A673 (cell line): Measurements from ENCODE around the gene LAMTOR4. TPM values are rescaled to one million over a fixed set of nuclear protein-coding genes. Genes with fewer than 3 reads are reported as not detected.
A peak's percentile ranks its signal among the peaks of the same experiment; 100 is the strongest.
"Not testable (repeated sequence)": the region's sequence is repeated elsewhere in the genome, so short reads cannot be mapped to it uniquely, and the experiment has no call there.

Experiments
- BruUV-seq: library from RNA; stranded (reverse); fragments of 400-500 nt; replicated peaks from 2 replicates; lab custom pipeline; 2021; lab: Mats Ljungman, UMichigan
- CTCF ChIA-PET: fragments of 300-600 bp; sonication (Branson Sonifier 250); formaldehyde crosslinking; loops from one replicate; lab custom pipeline; 2022; ENCODE audit warnings: antibody characterized with exemption; lab: Charles Lee
- POLR2A ChIA-PET: fragments of 300-600 bp; sonication (Branson Sonifier 250); formaldehyde crosslinking; loops from one replicate; lab custom pipeline; 2022; ENCODE audit warnings: antibody characterized with exemption; ENCODE audit not compliant: low non-redundant PET; lab: Charles Lee
- DNase-seq: peaks from one replicate; pipeline ENCODE4 v3.0.0-alpha.2; 2015; ENCODE audit warnings: low spot score
- H3K27ac ChIP-seq: fragments of 200-600 bp; sonication (generic); 2 replicates; pipeline ENCODE4 v1.5.1; 2016; ENCODE audit warnings: mixed run types, low read depth, mild to moderate bottlenecking, mixed read lengths, antibody characterized with exemption, low read length; ENCODE audit not compliant: poor library complexity, severe bottlenecking
- H3K27me3 ChIP-seq: fragments of 200-600 bp; sonication (generic); replicated peaks from 2 replicates; pipeline ENCODE4 v1.6.1; 2017; ENCODE audit warnings: mixed run types, low read depth, mild to moderate bottlenecking, mixed read lengths, antibody characterized with exemption, low read length; ENCODE audit not compliant: insufficient read depth, poor library complexity
- H3K36me3 ChIP-seq: fragments of 200-600 bp; sonication (generic); 2 replicates; pipeline ENCODE4 v1.6.1; 2016; ENCODE audit warnings: mixed run types, mild to moderate bottlenecking, mixed read lengths, antibody characterized with exemption, low read length; ENCODE audit not compliant: insufficient read depth, poor library complexity, severe bottlenecking
- H3K4me1 ChIP-seq: fragments of 200-600 bp; sonication (generic); 2 replicates; pipeline ENCODE4 v1.6.1; 2017; ENCODE audit warnings: mixed run types, mild to moderate bottlenecking, mixed read lengths, antibody characterized with exemption, low read length; ENCODE audit not compliant: insufficient read depth, poor library complexity, severe bottlenecking
- H3K4me3 ChIP-seq: fragments of 200-600 bp; sonication (generic); 2 replicates; pipeline ENCODE4 v1.5.1; 2016; ENCODE audit warnings: low read depth, mixed run types, mild to moderate bottlenecking, mixed read lengths, low read length; ENCODE audit not compliant: poor library complexity, severe bottlenecking
- H3K9me3 ChIP-seq: fragments of 200-600 bp; sonication (generic); 2 replicates; pipeline ENCODE4 v1.6.1; 2016; ENCODE audit warnings: mixed run types, low read depth, mild to moderate bottlenecking, mixed read lengths, antibody characterized with exemption, low read length; ENCODE audit not compliant: poor library complexity, severe bottlenecking
- CTCF ChIP-seq: fragments of 300-800, 200-600 bp; sonication (generic); conservative IDR thresholded peaks from 2 replicates; pipeline ENCODE4 v1.5.1; 2017; ENCODE audit warnings: low read depth, mild to moderate bottlenecking, antibody characterized with exemption, low read length, moderate library complexity, mixed read lengths
- EZH2 ChIP-seq: fragments of 200-600 bp; sonication (generic); IDR thresholded peaks from 2 replicates; pipeline ENCODE4 v1.6.1; 2017; ENCODE audit warnings: borderline replicate concordance, low read depth, mild to moderate bottlenecking, mixed read lengths, antibody characterized with exemption, low read length; ENCODE audit not compliant: poor library complexity, severe bottlenecking
- intact Hi-C: fragments of 100-400 bp; cut with micrococcal nuclease; formaldehyde crosslinking; loops from one replicate; pipeline ENCODE4 v1.10.0; 2022; ENCODE audit not compliant: unreplicated experiment
- total RNA-seq: library from RNA; stranded (reverse); gene quantifications from 2 replicates; pipeline ENCODE4 v1.2.3, GENCODE V29; 2021

LAMTOR4 gene
- total RNA-seq, 1 experiment from 2014 or later: 84.5 TPM

GRCh38 chr7:100128637-100128963, 20.1 kb upstream of the LAMTOR4 start:
- Histone ChIP-seq H3K4me1 (peaks cover 10% of the 10 kb centered on the region), H3K36me3 (no peaks in the 10 kb centered on the region), H3K9me3 (no peaks in the 10 kb centered on the region), H3K27me3 (no peaks in the 10 kb centered on the region), H3K4me3 (no peak overlapping the region), H3K27ac (no peak overlapping the region)
- BruUV-seq: no TSS peak
- no peak for DNase-seq
- ChIA-PET CTCF (no interaction called here), POLR2A (interaction anchor here (0.6 kb wide), 1 partner anchor 23 kb away, joined by 6 read pairs; no protein-coding TSS in a partner anchor)
- intact Hi-C loops: no loop called here
- no peak for TF ChIP-seq EZH2
- no peak for TF ChIP-seq CTCF

GRCh38 chr7:100130220-100130607, 18.5 kb upstream of the LAMTOR4 start:
- intact Hi-C loops: loop anchor here (5.0 kb wide), 3 partner anchors 138 to 277 kb away; partner anchors contain the start of gene AZGP1
- H3K4me3 ChIP-seq, H3K27ac ChIP-seq, CTCF ChIA-PET, DNase-seq, H3K9me3 ChIP-seq, BruUV-seq, H3K27me3 ChIP-seq, H3K36me3 ChIP-seq, POLR2A ChIA-PET: not testable (repeated sequence)
- H3K4me1 ChIP-seq: peaks cover 10% of the 10 kb centered on the region

GRCh38 chr7:100130608-100131453, 17.9 kb upstream of the LAMTOR4 start:
- H3K4me3 ChIP-seq: peak overlapping the region; percentile 25
- peak; percentile 88 for TF ChIP-seq CTCF
- no peak for TF ChIP-seq EZH2
- BruUV-seq: no TSS peak
- ChIA-PET POLR2A (no interaction called here), CTCF (no interaction called here)
- DNase-seq: peak; percentile 77
- H3K36me3 ChIP-seq: no peaks in the 10 kb centered on the region
- no peaks in the 10 kb centered on the region for H3K9me3 ChIP-seq
- no peaks in the 10 kb centered on the region for H3K27me3 ChIP-seq
- H3K27ac ChIP-seq: no peak overlapping the region
- H3K4me1 ChIP-seq: peaks cover 10% of the 10 kb centered on the region
- intact Hi-C loops: loop anchor here (5.0 kb wide), 3 partner anchors 139 to 276 kb away; partner anchors contain the start of gene AZGP1
